AG09319 (cell line): ENCODE results near the gene HOXD4.

Experiments
- DNase-seq: peaks from one replicate; pipeline ENCODE4 v3.0.0-alpha.2; 2010; ENCODE audit warnings: low read depth; ENCODE audit errors: extremely low read depth
- TF ChIP-seq, protein P1 (sequence below): IDR thresholded peaks from 2 replicates; pipeline ENCODE4 v1.5.1; 2011; ENCODE audit warnings: low read depth, mild to moderate bottlenecking, inconsistent platforms, low read length, moderate library complexity

HOXD4 gene

DNA sequence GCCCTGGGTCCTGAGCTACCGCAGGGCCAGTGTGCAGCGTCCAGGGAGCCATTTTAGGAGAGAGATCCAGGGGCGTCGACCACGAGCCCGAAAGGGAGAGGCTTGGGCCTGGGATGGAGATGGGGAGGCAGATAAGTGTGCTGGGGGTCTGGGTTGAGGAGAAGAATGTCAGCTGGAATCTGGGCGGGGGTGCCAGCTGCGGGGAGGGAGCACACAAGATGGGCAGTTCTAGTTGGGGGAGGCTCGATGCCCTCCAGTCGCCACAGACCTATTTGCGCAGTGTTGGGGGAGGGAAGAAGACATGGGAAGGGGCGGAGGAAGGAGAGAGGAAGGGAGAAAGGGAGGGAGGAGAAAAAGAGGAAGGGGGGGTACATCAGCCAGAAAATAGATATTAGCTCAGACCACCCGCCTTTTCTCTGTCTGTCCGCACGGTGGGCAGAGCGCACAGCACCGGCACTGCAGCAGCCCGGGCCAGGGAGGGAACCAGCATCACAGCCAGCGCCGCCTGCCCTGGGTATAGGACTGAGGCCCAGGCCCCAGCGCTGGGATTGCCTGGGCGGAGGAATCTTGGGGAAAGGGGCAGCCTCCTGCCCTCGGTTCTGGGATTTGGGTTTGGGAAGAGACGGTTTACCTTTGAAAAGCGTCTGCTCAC, 46.1 kb upstream of the HOXD4 start:
- TF ChIP-seq, protein P1, sequence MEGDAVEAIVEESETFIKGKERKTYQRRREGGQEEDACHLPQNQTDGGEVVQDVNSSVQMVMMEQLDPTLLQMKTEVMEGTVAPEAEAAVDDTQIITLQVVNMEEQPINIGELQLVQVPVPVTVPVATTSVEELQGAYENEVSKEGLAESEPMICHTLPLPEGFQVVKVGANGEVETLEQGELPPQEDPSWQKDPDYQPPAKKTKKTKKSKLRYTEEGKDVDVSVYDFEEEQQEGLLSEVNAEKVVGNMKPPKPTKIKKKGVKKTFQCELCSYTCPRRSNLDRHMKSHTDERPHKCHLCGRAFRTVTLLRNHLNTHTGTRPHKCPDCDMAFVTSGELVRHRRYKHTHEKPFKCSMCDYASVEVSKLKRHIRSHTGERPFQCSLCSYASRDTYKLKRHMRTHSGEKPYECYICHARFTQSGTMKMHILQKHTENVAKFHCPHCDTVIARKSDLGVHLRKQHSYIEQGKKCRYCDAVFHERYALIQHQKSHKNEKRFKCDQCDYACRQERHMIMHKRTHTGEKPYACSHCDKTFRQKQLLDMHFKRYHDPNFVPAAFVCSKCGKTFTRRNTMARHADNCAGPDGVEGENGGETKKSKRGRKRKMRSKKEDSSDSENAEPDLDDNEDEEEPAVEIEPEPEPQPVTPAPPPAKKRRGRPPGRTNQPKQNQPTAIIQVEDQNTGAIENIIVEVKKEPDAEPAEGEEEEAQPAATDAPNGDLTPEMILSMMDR = no peak
- no peak for DNase-seq

DNA sequence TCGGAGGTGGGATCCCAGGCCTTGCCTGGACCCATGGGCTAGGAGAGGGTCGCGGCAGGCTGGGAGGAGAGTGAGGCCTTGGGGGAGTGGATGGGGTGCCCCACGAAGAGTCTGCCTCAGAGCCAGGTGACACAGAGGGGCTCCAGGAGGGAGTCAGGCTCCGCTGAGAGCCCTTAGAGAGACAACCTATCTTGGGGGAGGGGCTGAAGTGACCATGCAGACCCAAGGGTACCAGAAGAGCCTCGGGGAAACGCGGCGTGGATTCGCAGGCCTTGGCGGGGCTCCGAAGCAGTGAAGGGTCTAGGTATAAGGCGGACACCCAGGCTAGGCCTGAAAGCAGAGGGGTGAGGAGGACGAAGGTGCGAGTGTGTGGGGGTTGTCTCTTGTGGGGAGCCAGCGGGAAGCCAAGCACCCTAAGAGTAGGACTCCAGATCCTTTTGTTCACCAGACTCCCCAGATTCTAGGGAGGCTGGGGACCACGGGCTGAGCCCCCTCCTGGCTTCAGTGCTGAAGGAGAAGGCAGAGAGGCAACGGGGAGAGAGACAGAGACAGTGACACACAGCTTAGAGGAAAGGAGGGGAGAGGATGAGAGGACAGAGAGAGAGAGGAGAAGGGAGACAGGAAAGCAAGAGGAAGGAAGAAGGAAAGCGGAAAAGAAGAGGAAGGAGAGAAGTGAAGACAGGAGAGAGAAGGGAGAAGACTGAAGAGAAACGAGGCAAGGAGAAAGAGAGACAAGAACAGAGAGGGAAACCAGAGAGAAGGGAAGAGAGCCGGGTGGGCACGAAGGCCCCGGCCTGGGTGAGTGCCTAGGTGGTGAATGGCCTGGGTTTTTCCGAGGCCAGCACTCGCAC, 45.4 kb upstream of the HOXD4 start:
- no peak for DNase-seq
- TF ChIP-seq, protein P1 = no peak

DNA sequence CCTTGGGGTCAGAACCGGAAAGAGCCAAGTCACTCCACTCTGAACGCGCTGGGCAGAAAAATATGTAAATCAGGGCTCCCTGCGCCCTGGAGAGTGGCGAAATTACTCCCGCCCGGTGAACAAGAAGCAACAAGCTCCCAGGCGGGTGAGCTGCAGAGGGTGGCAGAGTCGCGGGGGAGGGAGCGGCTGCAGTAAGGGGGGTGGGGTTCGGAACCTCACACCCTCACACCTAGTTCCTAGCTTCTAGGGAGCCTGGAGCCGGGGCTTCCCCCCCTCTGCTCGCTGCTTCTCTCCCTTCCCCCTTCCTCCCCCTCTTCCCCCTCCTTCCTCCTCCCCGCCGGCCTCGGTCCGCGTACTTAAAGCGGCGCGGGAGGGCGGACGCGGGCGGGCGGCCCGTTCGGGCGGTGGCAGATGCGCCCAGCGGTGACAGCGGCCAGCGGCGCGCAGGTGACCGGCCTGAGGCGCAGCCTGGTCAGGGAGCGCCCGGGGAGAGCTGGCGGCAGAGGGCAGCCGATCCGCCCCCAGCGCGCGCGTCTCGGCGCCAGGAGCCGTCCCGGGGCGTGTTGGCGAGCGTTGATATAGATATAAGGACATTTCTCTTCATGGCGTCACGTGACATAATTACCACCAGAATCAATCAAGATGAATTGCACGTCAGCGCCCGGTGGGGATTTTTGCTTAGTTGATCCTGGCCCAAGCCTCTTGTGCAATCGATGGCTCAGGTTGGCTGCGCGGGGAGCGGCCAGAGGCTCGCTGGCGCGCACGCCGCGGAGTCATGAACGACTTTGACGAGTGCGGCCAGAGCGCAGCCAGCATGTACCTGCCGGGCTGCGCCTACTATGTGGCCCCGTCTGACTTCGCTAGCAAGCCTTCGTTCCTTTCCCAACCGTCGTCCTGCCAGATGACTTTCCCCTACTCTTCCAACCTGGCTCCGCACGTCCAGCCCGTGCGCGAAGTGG, 44.5 kb upstream of the HOXD4 start, which contains the start of gene HOXD11:
TSS of gene HOXD11 (plus strand) at position 700 of the 959 bp plus-strand sequence. CDS start at position 776, 76 bp downstream.
- TF ChIP-seq, protein P1 = no peak
- DNase-seq = no peak

DNA sequence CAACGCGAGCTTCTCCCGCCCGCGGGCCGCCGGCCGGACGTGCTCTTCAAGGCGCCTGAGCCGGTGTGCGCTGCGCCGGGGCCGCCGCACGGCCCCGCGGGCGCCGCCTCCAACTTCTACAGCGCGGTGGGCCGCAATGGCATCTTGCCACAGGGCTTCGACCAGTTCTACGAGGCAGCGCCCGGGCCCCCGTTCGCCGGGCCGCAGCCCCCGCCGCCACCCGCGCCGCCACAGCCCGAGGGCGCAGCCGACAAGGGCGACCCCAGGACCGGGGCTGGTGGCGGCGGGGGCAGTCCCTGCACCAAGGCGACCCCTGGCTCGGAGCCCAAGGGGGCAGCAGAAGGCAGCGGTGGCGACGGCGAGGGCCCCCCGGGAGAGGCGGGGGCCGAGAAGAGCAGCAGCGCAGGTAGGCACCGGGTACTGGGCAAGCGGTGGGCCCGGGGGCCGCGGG, 43.6 kb upstream of the HOXD4 start:
- DNase-seq = no peak
- TF ChIP-seq, protein P1 = no peak

DNA sequence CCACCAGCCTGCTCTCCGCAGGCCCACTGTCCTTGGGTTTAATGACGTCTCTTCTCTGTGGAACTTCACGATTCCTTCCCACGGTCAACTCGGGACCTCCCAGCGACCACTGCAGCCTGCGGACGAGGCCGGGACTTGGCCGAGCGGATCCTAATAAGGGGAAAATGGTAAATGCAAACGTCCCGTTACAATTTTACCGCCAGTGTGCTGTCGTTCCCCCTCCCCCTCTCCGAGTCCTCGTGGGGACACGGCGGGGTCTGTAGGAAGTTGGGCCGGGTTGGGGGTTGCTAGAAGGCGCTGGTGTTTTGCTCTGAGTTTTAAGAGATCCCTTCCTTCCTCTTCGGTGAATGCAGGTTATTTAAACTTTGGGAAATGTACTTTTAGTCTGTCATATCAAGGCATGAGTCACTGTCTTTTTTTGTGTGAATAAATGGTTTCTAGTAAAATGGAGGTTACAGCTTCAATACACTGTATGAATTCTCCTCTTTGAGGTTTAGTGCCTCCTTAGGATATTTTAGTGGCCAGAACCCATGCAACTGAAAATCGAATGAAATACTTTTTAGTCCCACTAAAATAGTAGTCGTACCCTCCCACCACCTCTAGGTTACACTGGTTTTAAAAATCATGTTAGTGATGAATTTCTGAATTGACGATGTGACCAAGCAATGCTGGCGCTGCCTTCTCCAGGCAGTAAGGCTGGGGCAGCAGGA, 42.0 kb upstream of the HOXD4 start:
- TF ChIP-seq, protein P1 = no peak
- no peak for DNase-seq

DNA sequence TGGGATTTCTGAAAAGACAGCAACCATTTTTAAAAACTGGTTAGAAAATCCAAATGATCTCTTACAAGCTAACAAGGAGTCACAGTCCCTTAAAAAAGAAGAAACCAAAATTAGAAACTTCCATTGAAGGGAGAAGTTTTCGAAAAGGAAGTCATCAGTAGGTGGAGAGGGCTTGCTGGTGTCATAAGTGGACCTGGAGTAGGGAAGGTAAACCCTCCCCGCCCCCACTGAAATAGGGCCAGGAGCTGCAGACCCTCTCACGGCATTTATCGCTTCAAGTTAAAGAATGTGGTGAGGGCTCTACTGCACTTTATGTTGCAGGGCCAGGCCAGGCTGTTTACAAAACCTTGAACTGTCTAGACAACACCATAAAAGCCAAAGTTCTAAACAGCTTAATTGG, 41.4 kb upstream of the HOXD4 start:
- no peak for DNase-seq

More for the DNA sequence above, 41.4 kb upstream of the HOXD4 start:
- TF ChIP-seq, protein P1 = no peak
